Astrocyte of the spinal cord (primary cell): ENCODE data around the gene CRIP2.

Source experiments
- DNase-seq: peaks from one replicate; pipeline ENCODE4 v3.0.0; 2011; ENCODE audit warnings: low read depth, low spot score
- H3K4me3 ChIP-seq: 2 replicates; pipeline ENCODE4 v1.5.1; 2011; ENCODE audit warnings: low read depth, mild to moderate bottlenecking, low read length, moderate library complexity
- in situ Hi-C: cut with HindIII; loops from 2 replicates; pipeline ENCODE4 v1.10.0; 2017; ENCODE audit warnings: low sequenced_read_pairs
- TF ChIP-seq, protein P1 (sequence below): IDR thresholded peaks from 2 replicates; pipeline ENCODE4 v1.5.1; 2012; ENCODE audit warnings: low read depth, mild to moderate bottlenecking, low read length, inconsistent platforms

Gene CRIP2

DNA sequence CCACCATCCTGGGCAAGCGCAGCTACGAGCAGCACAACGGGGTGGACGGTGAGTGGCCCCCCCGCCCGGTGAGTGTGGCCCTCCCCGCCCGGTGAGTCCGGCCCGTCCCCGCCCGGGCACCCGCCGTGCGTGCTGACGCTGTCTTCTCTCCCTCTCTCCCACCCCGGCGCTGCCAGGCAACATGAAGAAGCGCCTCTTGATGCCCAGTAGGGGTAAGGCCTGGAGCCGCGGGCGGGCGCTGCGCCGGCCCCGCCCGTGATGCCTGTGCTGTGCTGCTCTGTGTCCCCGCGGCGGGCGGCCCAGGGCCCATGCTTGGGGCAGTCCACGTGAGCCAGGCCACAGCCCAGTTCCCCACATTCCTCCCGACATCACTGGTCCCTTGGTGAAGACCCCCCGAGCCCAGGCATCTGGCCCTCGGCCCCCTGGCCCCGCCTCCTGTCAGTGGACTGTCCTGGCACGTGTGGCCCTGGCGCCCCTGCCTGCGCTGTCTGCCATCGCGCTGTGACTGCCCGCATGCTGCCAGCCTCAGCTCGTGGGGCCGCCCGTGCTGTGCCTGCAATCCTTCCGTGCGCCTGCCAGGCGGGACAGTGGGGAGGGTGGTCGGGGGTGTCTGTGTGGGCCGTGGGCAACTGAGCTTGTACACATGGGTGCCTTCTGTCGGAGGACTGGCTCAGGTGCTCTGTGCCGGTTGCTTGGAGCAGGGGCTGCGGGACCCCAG is 7.9 kb upstream of the CRIP2 start:
- no peak overlapping the region for H3K4me3 ChIP-seq
- DNase-seq: no peak
- in situ Hi-C loops: no loop called here
- TF ChIP-seq, protein P1, sequence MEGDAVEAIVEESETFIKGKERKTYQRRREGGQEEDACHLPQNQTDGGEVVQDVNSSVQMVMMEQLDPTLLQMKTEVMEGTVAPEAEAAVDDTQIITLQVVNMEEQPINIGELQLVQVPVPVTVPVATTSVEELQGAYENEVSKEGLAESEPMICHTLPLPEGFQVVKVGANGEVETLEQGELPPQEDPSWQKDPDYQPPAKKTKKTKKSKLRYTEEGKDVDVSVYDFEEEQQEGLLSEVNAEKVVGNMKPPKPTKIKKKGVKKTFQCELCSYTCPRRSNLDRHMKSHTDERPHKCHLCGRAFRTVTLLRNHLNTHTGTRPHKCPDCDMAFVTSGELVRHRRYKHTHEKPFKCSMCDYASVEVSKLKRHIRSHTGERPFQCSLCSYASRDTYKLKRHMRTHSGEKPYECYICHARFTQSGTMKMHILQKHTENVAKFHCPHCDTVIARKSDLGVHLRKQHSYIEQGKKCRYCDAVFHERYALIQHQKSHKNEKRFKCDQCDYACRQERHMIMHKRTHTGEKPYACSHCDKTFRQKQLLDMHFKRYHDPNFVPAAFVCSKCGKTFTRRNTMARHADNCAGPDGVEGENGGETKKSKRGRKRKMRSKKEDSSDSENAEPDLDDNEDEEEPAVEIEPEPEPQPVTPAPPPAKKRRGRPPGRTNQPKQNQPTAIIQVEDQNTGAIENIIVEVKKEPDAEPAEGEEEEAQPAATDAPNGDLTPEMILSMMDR: no peak

DNA sequence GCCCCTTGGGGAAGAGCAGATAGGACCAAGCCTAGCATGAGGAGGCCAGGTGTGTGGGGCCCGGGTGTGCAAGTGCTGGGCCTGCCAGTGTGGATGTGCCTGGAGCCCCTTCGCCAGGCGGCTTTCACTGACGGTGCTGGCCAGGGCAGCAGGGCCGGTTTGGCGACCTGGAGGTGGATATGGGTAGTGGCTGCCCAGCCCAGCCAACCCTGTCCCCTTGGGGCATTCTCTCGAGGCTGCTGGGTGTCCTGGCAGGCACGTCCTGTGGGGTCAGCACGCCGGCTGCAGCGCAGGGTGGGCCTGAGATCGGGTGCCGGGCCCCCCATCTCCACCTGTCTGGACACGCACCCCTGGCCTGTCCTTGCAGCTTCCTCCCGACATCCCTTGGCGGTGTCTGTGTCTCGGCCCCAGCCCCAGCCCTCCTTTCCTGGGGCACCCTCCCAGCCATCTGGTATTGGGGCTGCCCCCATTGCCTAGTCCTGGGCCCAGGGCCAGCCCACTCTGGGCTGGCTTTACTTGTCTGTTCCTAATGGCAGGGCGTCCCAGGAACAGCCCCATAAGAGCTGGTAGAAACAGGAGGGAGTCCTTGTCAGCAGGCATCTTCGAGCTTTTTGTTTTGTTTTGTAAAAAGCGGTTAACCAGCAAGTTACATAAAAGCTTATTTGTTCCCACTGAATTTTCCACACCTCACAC is 7.2 kb upstream of the CRIP2 start:
- in situ Hi-C loops: no loop called here
- DNase-seq: no peak
- TF ChIP-seq, protein P1: no peak
- H3K4me3 ChIP-seq: no peak overlapping the region

DNA sequence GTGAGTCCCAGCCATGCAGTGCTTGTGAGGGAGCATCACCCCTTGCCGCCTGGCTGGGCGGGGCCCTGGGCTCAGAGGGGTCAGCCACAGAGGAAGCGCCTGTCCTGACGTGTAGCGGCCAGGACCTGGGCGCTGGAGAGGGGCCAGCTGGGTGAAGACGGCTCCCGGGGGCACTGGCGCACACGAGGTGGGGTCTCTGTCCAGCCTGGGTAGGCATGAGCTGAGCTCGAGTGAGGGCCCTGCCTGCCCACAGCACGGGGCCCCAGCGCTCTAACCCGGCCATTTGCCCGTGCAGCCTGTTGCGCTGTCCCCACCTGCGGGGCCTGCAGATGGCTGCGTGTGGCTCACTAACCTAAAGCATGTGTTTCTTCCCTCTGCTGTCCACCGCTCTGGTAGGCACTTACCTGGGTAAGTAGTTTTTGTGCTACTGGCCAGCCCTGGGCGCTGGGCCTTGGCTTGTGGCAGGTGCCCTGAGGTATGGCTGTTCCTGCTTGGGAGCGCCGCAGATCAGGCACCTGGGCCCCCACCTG is 6.6 kb upstream of the CRIP2 start:
- in situ Hi-C loops: no loop called here
- DNase-seq: no peak
- no peak overlapping the region for H3K4me3 ChIP-seq
- TF ChIP-seq, protein P1: no peak

DNA sequence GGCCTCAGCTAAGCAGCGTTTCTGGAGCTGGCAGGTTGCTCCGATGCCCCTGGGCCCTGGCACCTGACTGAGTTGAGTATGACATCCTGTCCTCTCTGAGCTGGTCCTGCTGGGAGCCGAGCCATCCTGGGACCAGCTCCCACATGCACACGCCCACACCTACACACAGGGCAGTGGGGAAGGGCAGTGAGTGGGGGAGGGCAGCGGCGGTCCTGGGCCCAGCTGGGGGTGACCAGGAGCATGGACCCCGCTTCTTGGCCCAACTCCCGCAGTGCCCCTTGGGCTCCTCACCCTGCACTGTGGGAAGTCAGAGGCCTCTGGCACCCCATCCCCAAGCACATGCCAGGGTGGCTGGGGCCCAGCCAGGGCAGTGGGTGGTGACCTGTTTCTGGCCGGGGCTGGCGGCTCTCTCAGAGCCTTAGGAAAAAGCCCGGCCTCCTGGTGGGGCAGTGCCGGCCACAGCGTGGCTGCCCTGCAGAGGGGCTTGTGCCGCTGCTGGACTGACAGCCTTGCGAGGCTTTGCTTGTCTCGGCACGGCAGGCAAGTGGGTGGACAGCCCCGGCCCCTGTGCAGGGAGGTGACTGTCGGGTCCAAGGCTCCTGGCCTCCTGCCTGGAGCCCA is 5.9 kb upstream of the CRIP2 start:
- no peak for DNase-seq
- TF ChIP-seq, protein P1: no peak
- in situ Hi-C loops: no loop called here
- no peak overlapping the region for H3K4me3 ChIP-seq

DNA sequence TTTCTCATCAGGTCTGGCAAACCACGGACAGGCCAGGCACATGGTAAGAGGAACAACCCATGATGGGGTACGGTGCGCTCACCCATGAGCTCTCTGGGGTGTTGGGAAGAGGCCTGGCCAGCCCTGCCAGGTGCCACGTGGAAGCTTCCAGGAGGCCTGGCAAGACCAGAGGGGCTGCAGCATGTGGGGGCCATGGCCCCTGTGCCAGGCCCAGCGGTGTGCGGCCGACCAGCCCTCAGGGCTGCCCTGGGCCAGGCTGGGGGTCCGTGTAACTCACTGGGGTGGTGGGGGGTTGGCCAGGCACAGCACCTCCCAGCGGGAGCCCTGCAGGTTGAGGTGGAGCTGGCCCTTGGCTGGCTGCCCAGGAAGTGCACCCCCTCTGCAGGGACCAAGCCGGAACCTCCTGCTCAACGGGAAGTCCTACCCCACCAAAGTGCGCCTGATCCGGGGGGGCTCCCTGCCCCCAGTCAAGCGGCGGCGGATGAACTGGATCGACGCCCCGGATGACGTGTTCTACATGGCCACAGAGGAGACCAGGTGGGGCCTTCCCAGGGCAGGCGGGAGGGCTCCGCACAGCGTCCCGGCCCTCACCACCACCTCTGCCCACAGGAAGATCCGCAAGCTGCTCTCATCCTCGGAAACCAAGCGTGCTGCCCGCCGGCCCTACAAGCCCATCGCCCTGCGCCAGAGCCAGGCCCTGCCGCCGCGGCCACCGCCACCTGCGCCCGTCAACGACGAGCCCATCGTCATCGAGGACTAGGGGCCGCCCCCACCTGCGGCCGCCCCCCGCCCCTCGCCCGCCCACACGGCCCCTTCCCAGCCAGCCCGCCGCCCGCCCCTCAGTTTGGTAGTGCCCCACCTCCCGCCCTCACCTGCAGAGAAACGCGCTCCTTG is 4.9 kb upstream of the CRIP2 start:
- TF ChIP-seq, protein P1: no peak
- H3K4me3 ChIP-seq: no peak overlapping the region
- in situ Hi-C loops: no loop called here
- no peak for DNase-seq
